Astrocyte of the spinal cord (primary cell): Measurements from ENCODE around the gene RPS27L.

Source experiments
- DNase-seq: peaks from one replicate; pipeline ENCODE4 v3.0.0; 2011; ENCODE audit warnings: low read depth, low spot score
- H3K4me3 ChIP-seq: 2 replicates; pipeline ENCODE4 v1.5.1; 2011; ENCODE audit warnings: low read depth, mild to moderate bottlenecking, low read length, moderate library complexity
- in situ Hi-C: cut with HindIII; loops from 2 replicates; pipeline ENCODE4 v1.10.0; 2017; ENCODE audit warnings: low sequenced_read_pairs
- TF ChIP-seq, protein P1 (sequence below): IDR thresholded peaks from 2 replicates; pipeline ENCODE4 v1.5.1; 2012; ENCODE audit warnings: low read depth, mild to moderate bottlenecking, low read length, inconsistent platforms

Gene RPS27L

DNA sequence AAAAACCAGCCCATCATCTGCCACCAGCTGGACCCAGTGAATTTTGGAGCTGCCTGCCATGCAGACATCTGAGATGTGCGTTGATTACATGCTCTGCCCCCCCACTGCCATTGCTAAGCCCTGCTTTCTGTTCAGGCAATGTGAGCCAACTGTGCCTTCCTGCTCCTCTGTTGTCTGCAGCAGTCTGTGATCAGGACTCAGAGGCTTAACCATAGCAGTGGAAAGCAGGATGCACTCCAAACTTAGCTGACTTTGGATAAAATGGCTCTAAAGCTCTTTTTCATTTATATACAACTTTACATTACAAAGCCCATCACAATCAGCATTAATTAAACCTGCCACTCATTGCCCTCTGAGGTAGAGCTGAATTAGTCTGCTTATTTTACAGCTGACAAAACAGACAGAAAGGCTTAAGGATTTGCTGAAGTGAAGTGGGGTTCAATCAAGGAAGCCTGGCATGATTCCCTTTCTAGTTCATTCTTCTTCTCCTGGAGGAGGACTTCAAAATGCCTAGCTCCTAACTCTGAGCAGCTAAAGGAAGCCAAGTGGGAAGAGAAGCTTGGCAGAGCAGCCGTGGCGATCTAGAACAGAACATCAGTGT, 15.7 kb upstream of the RPS27L start:
- in situ Hi-C loops, result no loop called here
- H3K4me3 ChIP-seq, result no peak overlapping the region

DNA sequence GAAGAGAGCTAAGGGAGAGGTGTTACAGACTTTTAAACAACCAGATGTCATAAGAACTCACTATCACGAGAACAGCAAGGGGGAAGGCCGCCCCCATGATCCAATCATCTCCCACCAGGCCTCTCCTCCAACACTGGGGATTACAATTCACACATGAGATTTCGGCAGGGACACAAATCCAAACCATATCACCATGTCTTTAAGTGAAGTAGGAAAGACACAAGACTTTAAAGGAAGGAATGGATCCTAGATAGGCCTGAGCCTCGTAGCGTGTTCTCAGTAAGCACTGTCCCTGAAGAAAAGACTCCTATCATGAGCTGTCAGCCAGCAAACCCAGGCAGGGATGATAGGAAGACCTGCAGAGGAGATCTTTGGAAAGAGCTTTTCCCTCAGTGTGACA, 15.1 kb upstream of the RPS27L start:
- TF ChIP-seq, protein P1, sequence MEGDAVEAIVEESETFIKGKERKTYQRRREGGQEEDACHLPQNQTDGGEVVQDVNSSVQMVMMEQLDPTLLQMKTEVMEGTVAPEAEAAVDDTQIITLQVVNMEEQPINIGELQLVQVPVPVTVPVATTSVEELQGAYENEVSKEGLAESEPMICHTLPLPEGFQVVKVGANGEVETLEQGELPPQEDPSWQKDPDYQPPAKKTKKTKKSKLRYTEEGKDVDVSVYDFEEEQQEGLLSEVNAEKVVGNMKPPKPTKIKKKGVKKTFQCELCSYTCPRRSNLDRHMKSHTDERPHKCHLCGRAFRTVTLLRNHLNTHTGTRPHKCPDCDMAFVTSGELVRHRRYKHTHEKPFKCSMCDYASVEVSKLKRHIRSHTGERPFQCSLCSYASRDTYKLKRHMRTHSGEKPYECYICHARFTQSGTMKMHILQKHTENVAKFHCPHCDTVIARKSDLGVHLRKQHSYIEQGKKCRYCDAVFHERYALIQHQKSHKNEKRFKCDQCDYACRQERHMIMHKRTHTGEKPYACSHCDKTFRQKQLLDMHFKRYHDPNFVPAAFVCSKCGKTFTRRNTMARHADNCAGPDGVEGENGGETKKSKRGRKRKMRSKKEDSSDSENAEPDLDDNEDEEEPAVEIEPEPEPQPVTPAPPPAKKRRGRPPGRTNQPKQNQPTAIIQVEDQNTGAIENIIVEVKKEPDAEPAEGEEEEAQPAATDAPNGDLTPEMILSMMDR, result no peak
- no peak for DNase-seq
- in situ Hi-C loops, result no loop called here

More for the DNA sequence above, 15.7 kb upstream of the RPS27L start:
- TF ChIP-seq, protein P1, result no peak
- DNase-seq, result no peak

DNA sequence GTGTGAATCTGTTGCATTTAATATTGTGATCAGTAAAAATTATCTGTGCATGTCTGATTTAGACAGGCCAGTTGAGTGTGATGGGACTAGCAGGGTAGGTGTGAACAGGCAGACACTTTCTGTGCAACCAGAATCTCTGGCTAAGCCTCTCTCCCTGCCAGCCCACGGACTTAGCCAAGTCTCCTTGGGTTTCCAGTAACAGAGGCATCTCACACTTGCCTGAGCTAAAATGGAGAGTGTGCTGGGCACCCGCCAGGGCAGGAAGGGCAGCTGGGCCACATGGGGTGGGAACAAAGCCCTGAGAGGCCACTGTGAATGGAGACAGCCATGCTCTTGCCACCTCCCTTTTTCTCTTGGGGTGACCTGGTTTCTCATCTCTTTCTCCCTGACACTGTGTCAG, 12.5 kb upstream of the RPS27L start:
- no peak for DNase-seq
- TF ChIP-seq, protein P1, result no peak
- no peak overlapping the region for H3K4me3 ChIP-seq
- in situ Hi-C loops, result no loop called here

More for the DNA sequence above, 15.1 kb upstream of the RPS27L start:
- H3K4me3 ChIP-seq, result no peak overlapping the region

DNA sequence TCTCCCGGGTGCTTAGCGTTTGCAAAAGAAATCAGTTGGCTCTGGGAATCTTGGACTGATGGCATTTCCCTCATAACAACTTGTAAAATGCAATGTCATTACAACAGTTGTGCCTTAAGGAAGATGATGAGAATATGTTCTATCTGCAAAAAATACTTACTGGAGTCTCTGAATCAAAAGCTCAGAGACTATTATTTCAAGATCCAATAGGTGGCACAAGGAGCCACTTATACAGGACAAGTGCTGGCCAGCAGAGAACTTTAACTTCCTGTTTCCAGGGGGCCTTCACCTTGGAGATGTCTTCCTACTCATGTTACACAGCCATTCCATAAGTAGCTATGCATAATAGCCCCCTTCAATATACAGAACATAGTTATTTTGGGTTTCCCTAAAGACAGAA, 8.9 kb upstream of the RPS27L start:
- in situ Hi-C loops, result no loop called here
- DNase-seq, result no peak
- no peak overlapping the region for H3K4me3 ChIP-seq
- TF ChIP-seq, protein P1, result no peak

DNA sequence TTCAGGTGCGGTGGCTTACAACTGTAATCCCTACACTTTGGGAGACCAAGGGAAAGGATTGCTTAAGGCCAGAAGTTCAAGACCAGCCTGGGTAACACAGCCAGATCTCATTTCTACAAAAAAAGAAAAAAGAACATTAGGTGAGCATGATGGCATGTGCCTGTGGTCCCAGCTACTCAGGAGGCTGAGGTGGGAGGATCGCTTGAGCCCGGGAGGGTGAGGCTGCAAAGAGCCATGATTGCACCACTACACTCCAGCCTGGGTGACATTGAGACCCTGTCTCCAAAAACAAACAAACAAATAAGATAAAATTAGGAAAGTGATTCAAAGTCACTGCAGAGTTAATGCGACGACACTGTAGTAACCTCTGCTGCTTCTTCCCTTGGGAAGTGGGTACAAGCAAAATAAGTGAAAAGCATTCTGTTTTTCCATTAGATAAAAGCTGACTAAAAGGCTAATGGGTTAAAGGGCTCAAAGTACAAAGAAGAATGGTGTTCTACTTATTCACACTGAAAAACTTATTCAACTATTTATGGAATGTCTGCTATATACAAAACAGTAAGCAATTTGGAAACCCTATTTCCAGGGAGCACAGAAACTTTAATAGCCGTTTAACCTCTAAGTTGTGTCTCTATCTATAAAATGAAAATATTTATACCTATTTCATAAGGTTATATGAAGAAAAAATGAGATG, 8.0 kb upstream of the RPS27L start:
- TF ChIP-seq, protein P1, result no peak

DNA sequence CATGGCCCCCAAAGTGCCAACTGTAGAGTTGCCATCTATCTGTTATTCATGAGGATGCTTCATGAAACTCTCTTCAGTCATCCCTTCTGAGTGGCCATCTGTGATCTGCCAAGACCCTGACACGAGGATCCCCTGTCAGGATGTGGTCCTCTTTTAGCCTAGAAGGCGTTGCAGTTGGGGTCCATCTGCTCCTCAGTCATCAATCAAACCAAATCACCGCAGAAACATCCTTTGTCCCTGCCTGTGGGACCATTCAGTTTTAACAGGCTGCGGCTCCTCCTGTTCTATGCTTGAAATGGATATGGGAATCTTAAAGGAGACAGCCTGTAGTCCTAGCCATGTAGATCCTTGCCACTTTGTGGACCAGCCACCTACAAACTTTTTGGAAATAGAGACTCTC, 5.9 kb upstream of the RPS27L start:
- TF ChIP-seq, protein P1, result no peak
- no peak overlapping the region for H3K4me3 ChIP-seq
- no peak for DNase-seq
- in situ Hi-C loops, result no loop called here

More for the DNA sequence above, 8.0 kb upstream of the RPS27L start:
- H3K4me3 ChIP-seq, result no peak overlapping the region
- no peak for DNase-seq
- in situ Hi-C loops, result no loop called here
